ENCODE data around the gene CXorf38. TPM values are rescaled to one million over a fixed set of nuclear protein-coding genes. Genes with fewer than 3 reads are reported as not detected.

The CXorf38 gene, protein sequence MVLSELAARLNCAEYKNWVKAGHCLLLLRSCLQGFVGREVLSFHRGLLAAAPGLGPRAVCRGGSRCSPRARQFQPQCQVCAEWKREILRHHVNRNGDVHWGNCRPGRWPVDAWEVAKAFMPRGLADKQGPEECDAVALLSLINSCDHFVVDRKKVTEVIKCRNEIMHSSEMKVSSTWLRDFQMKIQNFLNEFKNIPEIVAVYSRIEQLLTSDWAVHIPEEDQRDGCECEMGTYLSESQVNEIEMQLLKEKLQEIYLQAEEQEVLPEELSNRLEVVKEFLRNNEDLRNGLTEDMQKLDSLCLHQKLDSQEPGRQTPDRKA
- 9.7 to 10.6 TPM (median 10.6 TPM) in 3 replicates for polyA plus RNA-seq
- polyA plus RNA-seq (2011; ENCODE audit: low read depth) = 4.8 TPM
- polyA plus RNA-seq (2011; cell fraction: cytosol; rRNA removed) = 8.1 and 9.6 TPM in 2 replicates
- polyA plus RNA-seq (2011; cell fraction: nucleus; rRNA removed) = 12.0 and 12.6 TPM in 2 replicates
- 7.4 and 7.6 TPM in 2 replicates for polyA plus RNA-seq (2012; ENCODE audit: low replicate concordance)
- 3.2 to 6.9 TPM (median 5.4 TPM) in 3 replicates for polyA minus RNA-seq
- polyA minus RNA-seq (2011; cell fraction: cytosol; rRNA and poly(A)+ RNA removed) = 8.8 TPM
- 4.4 and 9.8 TPM in 2 replicates for polyA minus RNA-seq (2011; cell fraction: nucleus; rRNA and poly(A)+ RNA removed)

GRCh38 chrX:40647307-40648197, at the start of gene CXorf38:
TSS of gene CXorf38 (minus strand) at chrX:40647561. CDS start at chrX:40647520, 41 bp downstream.
- Histone ChIP-seq H3K79me2 (ENCODE audit: control insufficient read depth, insufficient read depth, low read length) (peaks cover 44% of the 10 kb centered on the region), H3K27me3 (ENCODE audit: control insufficient read depth, extremely low read depth, insufficient read depth, low read length) (no peaks in the 10 kb centered on the region), H3K4me1 (ENCODE audit: control insufficient read depth, extremely low read depth, insufficient read depth, low read length) (peaks cover 15% of the 10 kb centered on the region), H3K4me3 (ENCODE audit: control insufficient read depth in 2 of 3, extremely low read depth in 1 of 3, insufficient read depth in 2 of 3, low read depth in 1 of 3, low read length in 3 of 3) (peak within 1 kb of the TSS; percentile 73 to 84 (median 83)), H4K20me1 (ENCODE audit: control insufficient read depth, extremely low read depth, insufficient read depth, low read length) (no peaks in the 10 kb centered on the region), H3K9me3 (ENCODE audit: control insufficient read depth, low read depth, low read length) (no peaks in the 10 kb centered on the region), H2AFZ (ENCODE audit: control insufficient read depth, low read length) (peak within 1 kb of the TSS; percentile 80), H3K9me1 (ENCODE audit: control insufficient read depth, extremely low read depth, insufficient read depth, low read length) (no peaks in the 10 kb centered on the region), H3K27ac (ENCODE audit: control insufficient read depth, insufficient read depth, low read length) (peak within 1 kb of the TSS; percentile 77), H3K36me3 (ENCODE audit: control insufficient read depth in 2 of 2, extremely low read depth in 1 of 2, insufficient read depth in 2 of 2, low read length in 2 of 2) (no peaks in the 10 kb centered on the region), H3K4me2 (ENCODE audit: control insufficient read depth, extremely low read depth, insufficient read depth, low read depth, low read length) (peak within 1 kb of the TSS; percentile 96), H3K9ac (ENCODE audit: control insufficient read depth, extremely low read depth, insufficient read depth, low read length) (peak within 1 kb of the TSS; percentile 70)
- FAIRE-seq (peak; percentile 73), DNase-seq (ENCODE audit: low read depth, low spot score) (peak; percentile 55)
- TF ChIP-seq EZH2 (IDR thresholded peaks at IDR 0.05; ENCODE audit: low read length) = no peak
- TF ChIP-seq, protein P1, sequence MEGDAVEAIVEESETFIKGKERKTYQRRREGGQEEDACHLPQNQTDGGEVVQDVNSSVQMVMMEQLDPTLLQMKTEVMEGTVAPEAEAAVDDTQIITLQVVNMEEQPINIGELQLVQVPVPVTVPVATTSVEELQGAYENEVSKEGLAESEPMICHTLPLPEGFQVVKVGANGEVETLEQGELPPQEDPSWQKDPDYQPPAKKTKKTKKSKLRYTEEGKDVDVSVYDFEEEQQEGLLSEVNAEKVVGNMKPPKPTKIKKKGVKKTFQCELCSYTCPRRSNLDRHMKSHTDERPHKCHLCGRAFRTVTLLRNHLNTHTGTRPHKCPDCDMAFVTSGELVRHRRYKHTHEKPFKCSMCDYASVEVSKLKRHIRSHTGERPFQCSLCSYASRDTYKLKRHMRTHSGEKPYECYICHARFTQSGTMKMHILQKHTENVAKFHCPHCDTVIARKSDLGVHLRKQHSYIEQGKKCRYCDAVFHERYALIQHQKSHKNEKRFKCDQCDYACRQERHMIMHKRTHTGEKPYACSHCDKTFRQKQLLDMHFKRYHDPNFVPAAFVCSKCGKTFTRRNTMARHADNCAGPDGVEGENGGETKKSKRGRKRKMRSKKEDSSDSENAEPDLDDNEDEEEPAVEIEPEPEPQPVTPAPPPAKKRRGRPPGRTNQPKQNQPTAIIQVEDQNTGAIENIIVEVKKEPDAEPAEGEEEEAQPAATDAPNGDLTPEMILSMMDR (optimal IDR thresholded peaks at IDR 0.05 in 1 of 3, IDR thresholded peaks at IDR 0.05 in 1 of 3, conservative IDR thresholded peaks at IDR 0.05 in 1 of 3; ENCODE audit: extremely low read depth in 1 of 3, insufficient read depth in 2 of 3, low read length in 3 of 3) = no peak
- dilution Hi-C loops (cut with MboI; ENCODE audit: extremely low pct_ligation_motif_present, low sequenced_read_pairs) = no loop called here

GRCh38 chrX:40694802-40695201, 47.4 kb upstream of the CXorf38 start:
- Histone ChIP-seq H3K4me1 (ENCODE audit: control insufficient read depth, extremely low read depth, insufficient read depth, low read length) (no peaks in the 10 kb centered on the region), H2AFZ (ENCODE audit: control insufficient read depth, low read length) (no peak overlapping the region), H3K27ac (ENCODE audit: control insufficient read depth, insufficient read depth, low read length) (no peak overlapping the region), H3K4me3 (ENCODE audit: control insufficient read depth in 2 of 3, extremely low read depth in 1 of 3, insufficient read depth in 2 of 3, low read depth in 1 of 3, low read length in 3 of 3) (no peak overlapping the region), H3K36me3 (ENCODE audit: control insufficient read depth in 2 of 2, extremely low read depth in 1 of 2, insufficient read depth in 2 of 2, low read length in 2 of 2) (peaks cover 0 to 6% of the 10 kb centered on the region in 2 experiments), H3K9me3 (ENCODE audit: control insufficient read depth, low read depth, low read length) (no peaks in the 10 kb centered on the region), H3K27me3 (ENCODE audit: control insufficient read depth, extremely low read depth, insufficient read depth, low read length) (no peaks in the 10 kb centered on the region), H3K4me2 (ENCODE audit: control insufficient read depth, extremely low read depth, insufficient read depth, low read depth, low read length) (no peak overlapping the region), H3K79me2 (ENCODE audit: control insufficient read depth, insufficient read depth, low read length) (no peaks in the 10 kb centered on the region), H3K9ac (ENCODE audit: control insufficient read depth, extremely low read depth, insufficient read depth, low read length) (no peak overlapping the region), H3K9me1 (ENCODE audit: control insufficient read depth, extremely low read depth, insufficient read depth, low read length) (no peaks in the 10 kb centered on the region), H4K20me1 (ENCODE audit: control insufficient read depth, extremely low read depth, insufficient read depth, low read length) (no peaks in the 10 kb centered on the region)
- DNase-seq (ENCODE audit: low read depth, low spot score) = no peak
- FAIRE-seq = no peak
- TF ChIP-seq, protein P1 (optimal IDR thresholded peaks at IDR 0.05 in 1 of 3, IDR thresholded peaks at IDR 0.05 in 1 of 3, conservative IDR thresholded peaks at IDR 0.05 in 1 of 3; ENCODE audit: extremely low read depth in 1 of 3, insufficient read depth in 2 of 3, low read length in 3 of 3) = no peak
- no peak for TF ChIP-seq EZH2 (IDR thresholded peaks at IDR 0.05; ENCODE audit: low read length)
- dilution Hi-C loops (cut with MboI; ENCODE audit: extremely low pct_ligation_motif_present, low sequenced_read_pairs) = no loop called here
